HEK293 (cell line): ENCODE data around the gene IQCE.
"Not testable (repeated sequence)": the region's sequence is repeated elsewhere in the genome, so short reads cannot be mapped to it uniquely, and the experiment has no call there.

Experiments used
- CTCF ChIA-PET: fragments of 350-600 bp; formaldehyde crosslinking; extraction: SDS; loops from one replicate; lab custom pipeline; 2021; ENCODE audit warnings: antibody characterized with exemption; lab: Yijun Ruan, JAX
- POLR2A ChIA-PET: fragments of 300-600 bp; formaldehyde crosslinking; extraction: SDS; loops from one replicate; lab custom pipeline; 2020; ENCODE audit warnings: antibody characterized with exemption, inconsistent platforms; lab: Yijun Ruan, JAX
- H3K27ac ChIP-seq: fragments of 200-500 bp; sonication (Bioruptor generic); 2 replicates; pipeline ENCODE4 v1.5.1; 2014; ENCODE audit warnings: low read depth, low read length, control low read depth, inconsistent platforms; ENCODE audit errors: extremely low read depth
- H3K36me3 ChIP-seq, 2 experiments: fragments of 200-500 bp in 1 of 2; sonication (Bioruptor generic) in 1 of 2; 1 replicate in 1 of 2; 2 replicates in 1 of 2; pipeline ENCODE4 v1.5.1; 2014 to 2017; ENCODE audit warnings: inconsistent platforms in 2 of 2, low read length in 2 of 2; ENCODE audit not compliant: control insufficient read depth in 2 of 2, insufficient read depth in 1 of 2
- H3K4me1 ChIP-seq: fragments of 200-500 bp; sonication (Bioruptor generic); 2 replicates; pipeline ENCODE4 v1.5.1; 2014; ENCODE audit warnings: mild to moderate bottlenecking, low read length, inconsistent platforms; ENCODE audit not compliant: control insufficient read depth, insufficient read depth
- H3K4me3 ChIP-seq: 2 replicates; pipeline ENCODE4 v1.5.1; 2011; ENCODE audit warnings: low read depth, mild to moderate bottlenecking, control low read depth, low read length, moderate library complexity
- H3K9me3 ChIP-seq: fragments of 200-500 bp; sonication (Bioruptor generic); 2 replicates; pipeline ENCODE4 v1.5.1; 2014; ENCODE audit warnings: low read depth, low read length, inconsistent platforms; ENCODE audit not compliant: control insufficient read depth, insufficient read depth
- CTCF ChIP-seq: fragments of 450-650 bp; formaldehyde crosslinking; IDR thresholded peaks from 2 replicates; pipeline ENCODE4 v1.5.1; 2016; ENCODE audit warnings: missing biosample characterization, missing genetic modification characterization
- GLIS1 ChIP-seq: fragments of 450-650 bp; formaldehyde crosslinking; IDR thresholded peaks from 2 replicates; pipeline ENCODE4 v1.5.1; 2016; ENCODE audit warnings: missing biosample characterization, missing genetic modification characterization
- KLF1 ChIP-seq: fragments of 450-650 bp; formaldehyde crosslinking; IDR thresholded peaks from 2 replicates; pipeline ENCODE4 v1.5.1; 2016; ENCODE audit warnings: missing biosample characterization, missing genetic modification characterization
- PRDM2 ChIP-seq: fragments of 450-650 bp; formaldehyde crosslinking; IDR thresholded peaks from 2 replicates; pipeline ENCODE4 v1.5.1; 2016; ENCODE audit warnings: missing biosample characterization, missing genetic modification characterization, borderline replicate concordance
- SCRT2 ChIP-seq: fragments of 450-650 bp; formaldehyde crosslinking; IDR thresholded peaks from 2 replicates; pipeline ENCODE4 v1.5.1; 2016; ENCODE audit warnings: missing biosample characterization, missing genetic modification characterization
- ZBTB17 ChIP-seq: fragments of 450-650 bp; formaldehyde crosslinking; IDR thresholded peaks from 2 replicates; pipeline ENCODE4 v1.5.1; 2016; ENCODE audit warnings: missing biosample characterization, missing genetic modification characterization
- ZBTB48 ChIP-seq: fragments of 450-650 bp; formaldehyde crosslinking; IDR thresholded peaks from 2 replicates; pipeline ENCODE4 v1.5.1; 2016; ENCODE audit warnings: missing biosample characterization, missing genetic modification characterization
- ZBTB8A ChIP-seq: fragments of 450-650 bp; formaldehyde crosslinking; IDR thresholded peaks from 2 replicates; pipeline ENCODE4 v1.5.1; 2016; ENCODE audit warnings: missing biosample characterization, missing genetic modification characterization
- ZIC2 ChIP-seq: fragments of 450-650 bp; formaldehyde crosslinking; IDR thresholded peaks from 2 replicates; pipeline ENCODE4 v1.5.1; 2016; ENCODE audit warnings: missing biosample characterization, missing genetic modification characterization
- ZNF140 ChIP-seq: fragments of 450-650 bp; formaldehyde crosslinking; IDR thresholded peaks from 2 replicates; pipeline ENCODE4 v1.5.1; 2016; ENCODE audit warnings: missing biosample characterization, missing genetic modification characterization
- ZNF239 ChIP-seq: fragments of 450-650 bp; formaldehyde crosslinking; IDR thresholded peaks from 2 replicates; pipeline ENCODE4 v1.5.1; 2016; ENCODE audit warnings: missing biosample characterization, missing genetic modification characterization
- ZNF362 ChIP-seq: fragments of 450-650 bp; formaldehyde crosslinking; IDR thresholded peaks from 2 replicates; pipeline ENCODE4 v1.5.1; 2016; ENCODE audit warnings: missing biosample characterization, missing genetic modification characterization
- ZNF548 ChIP-seq: fragments of 450-650 bp; formaldehyde crosslinking; IDR thresholded peaks from 2 replicates; pipeline ENCODE4 v1.5.1; 2016; ENCODE audit warnings: missing biosample characterization, missing genetic modification characterization
- ZNF549 ChIP-seq: fragments of 450-650 bp; IDR thresholded peaks from 2 replicates; pipeline ENCODE4 v1.5.1; 2018; ENCODE audit warnings: missing biosample characterization, missing genetic modification characterization, mild to moderate bottlenecking, inconsistent platforms, moderate library complexity
- ZNF555 ChIP-seq: fragments of 450-650 bp; formaldehyde crosslinking; conservative IDR thresholded peaks from 2 replicates; pipeline ENCODE4 v1.5.1; 2017; ENCODE audit warnings: missing biosample characterization, mild to moderate bottlenecking, missing genetic modification characterization, inconsistent platforms
- ZNF792 ChIP-seq: fragments of 450-650 bp; formaldehyde crosslinking; IDR thresholded peaks from 2 replicates; pipeline ENCODE4 v1.5.1; 2016; ENCODE audit warnings: missing biosample characterization, missing genetic modification characterization
- ZSCAN4 ChIP-seq: fragments of 450-650 bp; formaldehyde crosslinking; IDR thresholded peaks from 2 replicates; pipeline ENCODE4 v1.5.1; 2017; ENCODE audit warnings: missing biosample characterization, missing genetic modification characterization

The IQCE gene

GRCh38 chr7:2535872-2536627 is 22.7 kb upstream of the IQCE start:
- CTCF ChIA-PET = interaction anchor here (0.7 kb wide), 1 partner anchor 17 kb away, joined by 5 read pairs; no protein-coding TSS in a partner anchor
- H3K9me3 ChIP-seq, H3K27ac ChIP-seq, H3K4me3 ChIP-seq, H3K4me1 ChIP-seq, POLR2A ChIA-PET: not testable (repeated sequence)
- H3K36me3 ChIP-seq = peaks cover 0 to 29% of the 10 kb centered on the region in 2 experiments; a peak in 2 of 3 replicates

- ChIA-PET CTCF (no interaction called here), POLR2A (interaction anchor here (1.1 kb wide), 1 partner anchor 17 kb away, joined by 4 read pairs; the partner anchor contains the start of gene BRAT1)
- H3K4me3 ChIP-seq = no peak overlapping the region
- peaks cover 0 to 49% of the 10 kb centered on the region in 2 experiments; a peak in 2 of 3 replicates for H3K36me3 ChIP-seq
- H3K9me3 ChIP-seq = no peaks in the 10 kb centered on the region
- H3K27ac ChIP-seq = no peak overlapping the region
- TF ChIP-seq ZBTB8A (no peak), CTCF (tag by site-specific recombination) (peak; percentile 16; the same call in 1 of the 2 replicates), ZIC2 (tag by site-specific recombination) (peak; percentile 63)
- no peaks in the 10 kb centered on the region for H3K4me1 ChIP-seq
These were observed 20.6 kb upstream of the IQCE start for GRCh38 chr7:2537981-2538851.

GRCh38 chr7:2539031-2539911 is 19.5 kb upstream of the IQCE start:
- H3K4me3 ChIP-seq = no peak overlapping the region
- no peaks in the 10 kb centered on the region for H3K4me1 ChIP-seq
- H3K36me3 ChIP-seq = peaks cover 2 to 57% of the 10 kb centered on the region in 2 experiments; a peak in 2 of 3 replicates
- CTCF ChIA-PET = no interaction called here
- no peaks in the 10 kb centered on the region for H3K9me3 ChIP-seq
- POLR2A ChIA-PET = interaction anchor here (1.1 kb wide), 1 partner anchor 16 kb away, joined by 4 read pairs; the partner anchor contains the start of gene BRAT1
- H3K27ac ChIP-seq = no peak overlapping the region
- TF ChIP-seq ZNF140 (tag by site-specific recombination) = no peak
- TF ChIP-seq ZNF362 = no peak
- TF ChIP-seq KLF1 (tag by site-specific recombination) = no peak
- TF ChIP-seq PRDM2 (tag by site-specific recombination) = no peak
- no peak for TF ChIP-seq ZNF555 (tag by site-specific recombination)
- no peak for TF ChIP-seq ZNF239 (tag by site-specific recombination)
- no peak for TF ChIP-seq ZSCAN4
- no peak for TF ChIP-seq ZNF792 (tag by site-specific recombination)
- no peak for TF ChIP-seq ZNF548 (tag by site-specific recombination)
- no peak for TF ChIP-seq ZBTB17 (tag by site-specific recombination)
- TF ChIP-seq GLIS1 (tag by site-specific recombination) = no peak
- no peak for TF ChIP-seq ZNF549 (tag by site-specific recombination)
- TF ChIP-seq SCRT2 (tag by site-specific recombination) = no peak
- no peak for TF ChIP-seq ZBTB48
